Panc1 (cell line): ENCODE data around the gene ZFP36L2. TPM values are rescaled to one million over a fixed set of nuclear protein-coding genes. Genes with fewer than 3 reads are reported as not detected.

Source experiments
- ATAC-seq: fragments of 200-7000 bp; cut with Tn5 transposase; 2 replicates; pipeline ENCODE4 v1.9.1; 2020; ENCODE audit warnings: mild to moderate bottlenecking, moderate library complexity
- BruUV-seq: library from RNA; stranded (reverse); fragments of 400-500 nt; replicated peaks from 2 replicates; lab custom pipeline; 2021; lab: Mats Ljungman, UMichigan
- CTCF ChIA-PET: fragments of 300-600 bp; sonication (Branson Sonifier 250); formaldehyde crosslinking; loops from one replicate; lab custom pipeline; 2022; ENCODE audit warnings: antibody characterized with exemption; lab: Charles Lee
- POLR2A ChIA-PET: fragments of 300-600 bp; sonication (Branson Sonifier 250); formaldehyde crosslinking; loops from one replicate; lab custom pipeline; 2022; ENCODE audit warnings: antibody characterized with exemption; lab: Charles Lee
- DNase-seq: peaks from one replicate; pipeline ENCODE4 v3.0.0-alpha.2; 2010; ENCODE audit warnings: low read depth, low spot score
- H3K27ac ChIP-seq: 2 replicates; pipeline ENCODE4 v1.5.1; 2011; ENCODE audit warnings: mild to moderate bottlenecking, low read length, inconsistent platforms
- H3K27me3 ChIP-seq: fragments of 200-500 bp; sonication (Bioruptor generic); 2 replicates; pipeline ENCODE4 v1.6.0; 2014; ENCODE audit warnings: low read length, inconsistent platforms; ENCODE audit not compliant: control insufficient read depth, insufficient read depth
- H3K36me3 ChIP-seq: fragments of 200-500 bp; sonication (Bioruptor generic); 2 replicates; pipeline ENCODE4 v1.5.1; 2014; ENCODE audit warnings: inconsistent platforms, mild to moderate bottlenecking, low read length, moderate library complexity; ENCODE audit not compliant: control insufficient read depth, insufficient read depth
- H3K4me1 ChIP-seq: 2 replicates; pipeline ENCODE4 v1.5.1; 2011; ENCODE audit warnings: inconsistent platforms, mild to moderate bottlenecking, low read length, moderate library complexity; ENCODE audit not compliant: control insufficient read depth, insufficient read depth
- H3K4me3 ChIP-seq, 2 experiments: 2 replicates each; pipeline ENCODE4 v1.5.1; 2011 to 2012; ENCODE audit warnings: low read depth in 2 of 2, low read length in 2 of 2, mild to moderate bottlenecking in 2 of 2, inconsistent platforms in 1 of 2, moderate library complexity in 1 of 2
- H3K9me3 ChIP-seq: fragments of 200-500 bp; sonication (Bioruptor generic); 2 replicates; pipeline ENCODE4 v1.5.1; 2014; ENCODE audit warnings: low read depth, mild to moderate bottlenecking, inconsistent platforms, low read length, moderate library complexity; ENCODE audit not compliant: control insufficient read depth, insufficient read depth
- POLR2AphosphoS5 ChIP-seq: IDR thresholded peaks from 2 replicates; pipeline ENCODE4 v1.6.1; 2012; ENCODE audit warnings: mild to moderate bottlenecking, low read depth, low read length, moderate library complexity
- REST ChIP-seq, 2 experiments: IDR thresholded peaks; 2 replicates each; pipeline ENCODE4 v1.6.1; 2011 to 2012; ENCODE audit warnings: low read depth in 2 of 2, control low read depth in 1 of 2, low read length in 1 of 2, mild to moderate bottlenecking in 1 of 2, moderate library complexity in 1 of 2; ENCODE audit not compliant: insufficient read depth in 1 of 2
- SIN3A ChIP-seq: IDR thresholded peaks from 2 replicates; pipeline ENCODE4 v1.6.1; 2012; ENCODE audit warnings: low read depth, mild to moderate bottlenecking, low read length, moderate library complexity, borderline replicate concordance; ENCODE audit not compliant: insufficient read depth
- TCF7L2 ChIP-seq: IDR thresholded peaks from 2 replicates; pipeline ENCODE4 v1.6.1; 2011; ENCODE audit warnings: mild to moderate bottlenecking, low read depth, low read length, inconsistent platforms
- in situ Hi-C: cut with HindIII; loops from 2 replicates; pipeline ENCODE4 v1.10.0; 2016; ENCODE audit warnings: low sequenced_read_pairs, low pct_unique_long_range_greater_than_20kb
- intact Hi-C: fragments of 100-400 bp; cut with micrococcal nuclease; formaldehyde crosslinking; loops from one replicate; pipeline ENCODE4 v1.10.0; 2022; ENCODE audit not compliant: unreplicated experiment
- total RNA-seq: library from RNA; stranded (reverse); gene quantifications from one replicate; pipeline ENCODE4 v1.2.1, GENCODE V29; 2021; ENCODE audit not compliant: unreplicated experiment
- TF ChIP-seq, protein P1 (sequence below): fragments of 450-650 bp; IDR thresholded peaks from 2 replicates; pipeline ENCODE4 v1.5.1; 2017; ENCODE audit warnings: mild to moderate bottlenecking

ZFP36L2 gene
- total RNA-seq, 1 experiment from 2014 or later, result 46.3 TPM

DNA sequence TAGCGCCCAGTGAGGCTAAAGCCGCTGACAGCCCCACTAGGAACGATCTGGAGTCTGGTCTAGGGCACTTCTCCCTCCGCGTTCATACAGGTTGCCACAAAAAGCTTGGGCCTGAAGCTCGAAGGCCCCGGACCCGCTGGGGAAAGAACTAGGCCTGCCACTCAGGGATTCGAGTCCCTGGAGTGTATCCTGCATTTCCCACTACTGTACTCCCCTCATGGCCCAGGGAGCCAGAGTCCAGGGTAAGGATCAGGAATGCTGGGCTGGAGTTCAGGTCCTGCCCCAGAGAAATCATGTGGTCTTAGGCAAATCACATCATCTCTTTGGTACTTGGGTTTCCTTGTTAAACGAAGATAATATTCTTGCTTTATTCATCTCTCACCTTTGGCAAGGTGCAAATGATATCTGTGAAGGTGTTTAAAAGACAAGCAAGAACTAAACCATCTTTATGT, 1.4 kb upstream of the ZFP36L2 start:
- Histone ChIP-seq H3K9me3 (no peaks in the 10 kb centered on the region), H3K27me3 (no peaks in the 10 kb centered on the region), H3K4me3 (peak overlapping the region; percentile 76 to 90), H3K27ac (peak overlapping the region; percentile 83), H3K36me3 (peaks cover 11% of the 10 kb centered on the region), H3K4me1 (peaks cover 15% of the 10 kb centered on the region)
- intact Hi-C loops, result loop anchor here (2.0 to 10.0 kb wide), 6 partner anchors 97 to 401 kb away; no protein-coding TSS in a partner anchor
- in situ Hi-C loops, result no loop called here
- ATAC-seq (peak; percentile 31), DNase-seq (no peak)
- TF ChIP-seq TCF7L2 (no peak), REST (IDR thresholded peaks at IDR 0.05; ENCODE audit: insufficient read depth in 1 of 2, low read depth in 2 of 2, low read length in 1 of 2) (no peak)
- TF ChIP-seq, protein P1, sequence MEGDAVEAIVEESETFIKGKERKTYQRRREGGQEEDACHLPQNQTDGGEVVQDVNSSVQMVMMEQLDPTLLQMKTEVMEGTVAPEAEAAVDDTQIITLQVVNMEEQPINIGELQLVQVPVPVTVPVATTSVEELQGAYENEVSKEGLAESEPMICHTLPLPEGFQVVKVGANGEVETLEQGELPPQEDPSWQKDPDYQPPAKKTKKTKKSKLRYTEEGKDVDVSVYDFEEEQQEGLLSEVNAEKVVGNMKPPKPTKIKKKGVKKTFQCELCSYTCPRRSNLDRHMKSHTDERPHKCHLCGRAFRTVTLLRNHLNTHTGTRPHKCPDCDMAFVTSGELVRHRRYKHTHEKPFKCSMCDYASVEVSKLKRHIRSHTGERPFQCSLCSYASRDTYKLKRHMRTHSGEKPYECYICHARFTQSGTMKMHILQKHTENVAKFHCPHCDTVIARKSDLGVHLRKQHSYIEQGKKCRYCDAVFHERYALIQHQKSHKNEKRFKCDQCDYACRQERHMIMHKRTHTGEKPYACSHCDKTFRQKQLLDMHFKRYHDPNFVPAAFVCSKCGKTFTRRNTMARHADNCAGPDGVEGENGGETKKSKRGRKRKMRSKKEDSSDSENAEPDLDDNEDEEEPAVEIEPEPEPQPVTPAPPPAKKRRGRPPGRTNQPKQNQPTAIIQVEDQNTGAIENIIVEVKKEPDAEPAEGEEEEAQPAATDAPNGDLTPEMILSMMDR, result peak; percentile 13; the same call in 1 of the 2 replicates
- POLR2A ChIA-PET, result no interaction called here
- CTCF ChIA-PET, result interaction anchor here (0.6 to 1.6 kb wide), 3 partner anchors 62 to 373 kb away, joined by 3 to 10 read pairs (median 9); no protein-coding TSS in a partner anchor
- no TSS peak for BruUV-seq

DNA sequence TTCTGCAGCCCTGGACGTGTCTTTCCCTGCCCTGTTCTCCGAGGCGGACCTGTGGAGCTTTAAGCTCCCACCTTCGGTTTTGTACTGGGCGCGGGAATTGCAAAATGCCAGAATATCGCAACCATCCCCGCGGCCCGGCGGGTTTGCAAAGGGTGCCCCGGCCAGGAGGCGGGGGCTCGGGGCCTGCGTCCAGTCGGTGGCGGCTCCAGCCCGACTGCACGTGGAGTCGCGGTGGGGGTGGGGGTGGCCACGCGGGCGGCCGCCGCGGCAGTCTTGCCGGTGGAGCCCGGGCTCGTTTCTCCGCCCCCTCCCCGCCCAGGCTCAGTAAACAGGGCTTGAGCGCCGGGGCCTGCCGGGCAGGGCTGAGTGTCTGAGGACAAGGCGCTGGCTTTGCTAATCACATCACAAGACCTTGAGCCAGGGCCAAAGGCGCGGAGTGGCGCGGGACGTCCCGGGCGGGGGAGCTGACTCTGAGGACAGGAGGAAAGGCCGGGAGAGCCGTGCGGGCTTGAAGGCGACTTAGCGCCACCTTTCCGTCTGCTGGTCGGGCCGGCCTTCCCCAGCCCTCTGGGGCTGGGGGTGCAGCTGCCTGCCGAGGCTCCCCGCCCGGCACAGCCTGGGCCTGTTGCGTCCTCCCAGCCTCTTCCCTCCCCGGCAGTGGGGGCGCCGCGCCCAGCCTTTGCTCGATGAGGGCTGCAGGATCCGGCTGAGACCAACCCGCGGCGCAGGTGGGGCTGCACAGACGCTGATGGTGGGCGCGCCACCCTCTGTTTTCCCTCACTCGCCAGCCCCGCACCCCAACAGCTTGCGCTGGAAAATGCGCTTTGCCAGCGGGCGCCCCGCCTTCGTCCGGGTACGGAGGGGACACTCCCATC, 786 bp upstream of the ZFP36L2 start:
- Histone ChIP-seq H3K27me3 (no peaks in the 10 kb centered on the region), H3K36me3 (peaks cover 14% of the 10 kb centered on the region), H3K27ac (peak overlapping the region; percentile 83), H3K4me3 (peak overlapping the region; percentile 76 to 90), H3K9me3 (no peaks in the 10 kb centered on the region), H3K4me1 (peaks cover 21% of the 10 kb centered on the region)
- intact Hi-C loops (loop anchor here (2.0 to 10.0 kb wide), 4 partner anchors 202 to 400 kb away; no protein-coding TSS in a partner anchor), in situ Hi-C loops (no loop called here)
- no TSS peak for BruUV-seq
- ATAC-seq, result peak; percentile 63
- ChIA-PET POLR2A (interaction anchor here (0.5 to 1.3 kb wide), 7 partner anchors 32 to 416 kb away, joined by 3 to 11 read pairs (median 5); no protein-coding TSS in a partner anchor), CTCF (interaction anchor here (0.6 to 0.7 kb wide), 4 partner anchors 24 to 326 kb away, joined by 3 to 10 read pairs (median 4); no protein-coding TSS in a partner anchor)
- DNase-seq, result no peak
- TF ChIP-seq TCF7L2 (no peak), SIN3A (peak; percentile 90; the same call in 1 of the 2 replicates), REST (IDR thresholded peaks at IDR 0.05; ENCODE audit: insufficient read depth in 1 of 2, low read depth in 2 of 2, low read length in 1 of 2) (0 out of 4 replicates have a peak, but pooled peaks of 1 of the 2 experiments have one; percentile 1), POLR2AphosphoS5 (peak; percentile 12; the same call in 1 of the 2 replicates)
- TF ChIP-seq, protein P1, result peak; percentile 62
